ENCODE data around the gene STARD5.
"Not testable (repeated sequence)": the region's sequence is repeated elsewhere in the genome, so short reads cannot be mapped to it uniquely, and the experiment has no call there.

STARD5 gene

GRCh38 chr15:81361891-81362290 is 38.0 kb upstream of the STARD5 start:
- no peak for TF ChIP-seq CTCF (conservative IDR thresholded peaks at IDR 0.05; ENCODE audit: low read depth, low read length)
- H3K4me3 ChIP-seq (ENCODE audit: low read length), result no peak overlapping the region

GRCh38 chr15:81360491-81360890 is 36.5 kb upstream of the STARD5 start:
- TF ChIP-seq CTCF (conservative IDR thresholded peaks at IDR 0.05; ENCODE audit: low read depth, low read length), result no peak
- no peak for DNase-seq (ENCODE audit: low read depth)
- no peak overlapping the region for H3K4me3 ChIP-seq (ENCODE audit: low read length)

More at GRCh38 chr15:81361891-81362290, 38.0 kb upstream of the STARD5 start:
- no peak for DNase-seq (ENCODE audit: low read depth)

GRCh38 chr15:81358248-81358647 is 34.3 kb upstream of the STARD5 start:
- no peak for TF ChIP-seq CTCF (conservative IDR thresholded peaks at IDR 0.05; ENCODE audit: low read depth, low read length)
- H3K4me3 ChIP-seq (ENCODE audit: low read length), result no peak overlapping the region
- DNase-seq (ENCODE audit: low read depth), result no peak

GRCh38 chr15:81357180-81357686 is 33.3 kb upstream of the STARD5 start:
- DNase-seq (ENCODE audit: low read depth), result no peak

GRCh38 chr15:81356252-81356651 is 32.3 kb upstream of the STARD5 start:
- no peak for DNase-seq (ENCODE audit: low read depth)
- TF ChIP-seq CTCF (conservative IDR thresholded peaks at IDR 0.05; ENCODE audit: low read depth, low read length), result no peak

More at GRCh38 chr15:81357180-81357686, 33.3 kb upstream of the STARD5 start:
- H3K4me3 ChIP-seq (ENCODE audit: low read length), result no peak overlapping the region
- TF ChIP-seq CTCF (conservative IDR thresholded peaks at IDR 0.05; ENCODE audit: low read depth, low read length), result no peak

GRCh38 chr15:81351651-81352050 is 27.7 kb upstream of the STARD5 start:
- DNase-seq (ENCODE audit: low read depth), result no peak
- TF ChIP-seq CTCF (conservative IDR thresholded peaks at IDR 0.05; ENCODE audit: low read depth, low read length), result no peak
- H3K4me3 ChIP-seq (ENCODE audit: low read length), result no peak overlapping the region

More at GRCh38 chr15:81356252-81356651, 32.3 kb upstream of the STARD5 start:
- H3K4me3 ChIP-seq (ENCODE audit: low read length), result no peak overlapping the region

GRCh38 chr15:81349271-81349670 is 25.3 kb upstream of the STARD5 start:
- no peak for DNase-seq (ENCODE audit: low read depth)
- TF ChIP-seq CTCF (conservative IDR thresholded peaks at IDR 0.05; ENCODE audit: low read depth, low read length), result no peak
- no peak overlapping the region for H3K4me3 ChIP-seq (ENCODE audit: low read length)

- not testable (repeated sequence) for H3K4me3 ChIP-seq (ENCODE audit: low read length); DNase-seq (ENCODE audit: low read depth)
Observed at GRCh38 chr15:81348691-81349090, 24.8 kb upstream of the STARD5 start.

Measured in retinal pigment epithelial cell (primary cell).